Neuron (in vitro differentiated cells): ENCODE data around the gene ZG16B.

Experiments
- H2AFZ ChIP-seq: one replicate; pipeline ENCODE4 v1.6.1; 2013; ENCODE audit warnings: low read depth, mild to moderate bottlenecking, inconsistent platforms, low read length, moderate library complexity
- H3K27me3 ChIP-seq: one replicate; pipeline ENCODE4 v1.6.1; 2013; ENCODE audit warnings: low read length; ENCODE audit not compliant: insufficient read depth
- H3K36me3 ChIP-seq: one replicate; pipeline ENCODE4 v1.6.1; 2013; ENCODE audit warnings: low read length; ENCODE audit not compliant: insufficient read depth
- H3K4me1 ChIP-seq: one replicate; pipeline ENCODE4 v1.6.1; 2013; ENCODE audit warnings: low read length; ENCODE audit not compliant: insufficient read depth
- H3K4me3 ChIP-seq: 2 replicates; pipeline ENCODE4 v1.5.1; 2013; ENCODE audit warnings: mild to moderate bottlenecking, low read length, moderate library complexity
- H3K9me3 ChIP-seq: one replicate; pipeline ENCODE4 v1.6.1; 2013; ENCODE audit warnings: low read length

The ZG16B gene

GRCh38 chr16:2835638-2836493 lies 5.8 kb downstream of the ZG16B start:
- H3K27me3 ChIP-seq: peaks cover 10% of the 10 kb centered on the region
- peaks cover 4% of the 10 kb centered on the region for H3K4me1 ChIP-seq
- H3K4me3 ChIP-seq: no peak overlapping the region
- H2AFZ ChIP-seq: no peak overlapping the region
- no peaks in the 10 kb centered on the region for H3K9me3 ChIP-seq
- H3K36me3 ChIP-seq: no peaks in the 10 kb centered on the region

DNA sequence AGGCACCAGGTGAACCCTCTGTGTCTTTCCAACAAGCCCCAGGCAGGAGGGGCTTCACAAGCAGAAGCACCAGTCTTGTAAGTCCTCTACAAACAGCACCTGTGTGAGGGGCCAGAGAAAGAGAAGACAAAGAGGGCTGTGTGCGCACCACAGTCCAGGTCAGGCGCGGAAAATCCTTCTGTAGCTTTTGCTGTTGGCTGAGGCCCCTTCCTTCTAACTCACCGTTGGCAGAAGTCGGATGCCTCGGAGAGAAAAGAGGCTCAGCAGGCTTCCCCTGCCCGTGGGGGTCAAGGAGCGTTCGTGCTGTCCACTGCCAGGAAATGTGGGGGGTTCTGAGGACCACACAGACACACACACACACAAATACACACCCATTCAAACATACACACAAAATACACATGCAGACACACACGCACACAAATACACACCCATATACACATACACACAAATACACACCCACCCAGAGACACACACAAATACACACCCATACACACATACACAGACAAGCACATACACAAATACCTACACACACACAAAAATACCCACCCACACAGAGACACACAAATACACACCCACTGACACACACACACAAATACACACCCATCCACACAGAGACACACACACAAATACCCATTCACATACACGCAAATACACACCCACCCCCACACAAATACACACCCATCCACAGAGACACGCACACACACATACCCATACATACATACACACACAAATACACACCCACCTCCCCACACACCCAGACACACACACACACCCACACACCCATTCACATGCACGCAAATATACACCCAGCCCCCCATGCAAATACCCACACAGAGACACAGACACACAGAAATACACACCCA lies 6.8 kb downstream of the ZG16B start:
- no peaks in the 10 kb centered on the region for H3K36me3 ChIP-seq
- H3K4me3 ChIP-seq: no peak overlapping the region
- peaks cover 10% of the 10 kb centered on the region for H3K27me3 ChIP-seq
- H3K9me3 ChIP-seq: no peaks in the 10 kb centered on the region
- H2AFZ ChIP-seq: no peak overlapping the region
- peaks cover 4% of the 10 kb centered on the region for H3K4me1 ChIP-seq

- Histone ChIP-seq H3K36me3 (no peaks in the 10 kb centered on the region), H3K4me1 (peaks cover 4% of the 10 kb centered on the region), H3K9me3 (no peaks in the 10 kb centered on the region), H2AFZ (no peak overlapping the region), H3K27me3 (peaks cover 10% of the 10 kb centered on the region), H3K4me3 (no peak overlapping the region)
Measured at GRCh38 chr16:2838928-2839327, 8.8 kb downstream of the ZG16B start.

GRCh38 chr16:2839650-2840450 lies 9.7 kb downstream of the ZG16B start:
- Histone ChIP-seq H3K4me3 (no peak overlapping the region), H3K9me3 (no peaks in the 10 kb centered on the region), H3K36me3 (no peaks in the 10 kb centered on the region), H3K4me1 (peaks cover 4% of the 10 kb centered on the region), H2AFZ (no peak overlapping the region), H3K27me3 (peaks cover 10% of the 10 kb centered on the region)

GRCh38 chr16:2840914-2841313 lies 10.8 kb downstream of the ZG16B start:
- H3K4me1 ChIP-seq: peaks cover 4% of the 10 kb centered on the region
- H3K36me3 ChIP-seq: no peaks in the 10 kb centered on the region
- no peak overlapping the region for H3K4me3 ChIP-seq
- no peak overlapping the region for H2AFZ ChIP-seq
- H3K27me3 ChIP-seq: peaks cover 6% of the 10 kb centered on the region
- H3K9me3 ChIP-seq: no peaks in the 10 kb centered on the region

GRCh38 chr16:2841606-2842339 lies 11.7 kb downstream of the ZG16B start:
- H3K4me1 ChIP-seq: no peaks in the 10 kb centered on the region
- H3K36me3 ChIP-seq: no peaks in the 10 kb centered on the region
- H3K4me3 ChIP-seq: no peak overlapping the region
- H2AFZ ChIP-seq: no peak overlapping the region
- H3K27me3 ChIP-seq: peaks cover 3% of the 10 kb centered on the region
- H3K9me3 ChIP-seq: no peaks in the 10 kb centered on the region

DNA sequence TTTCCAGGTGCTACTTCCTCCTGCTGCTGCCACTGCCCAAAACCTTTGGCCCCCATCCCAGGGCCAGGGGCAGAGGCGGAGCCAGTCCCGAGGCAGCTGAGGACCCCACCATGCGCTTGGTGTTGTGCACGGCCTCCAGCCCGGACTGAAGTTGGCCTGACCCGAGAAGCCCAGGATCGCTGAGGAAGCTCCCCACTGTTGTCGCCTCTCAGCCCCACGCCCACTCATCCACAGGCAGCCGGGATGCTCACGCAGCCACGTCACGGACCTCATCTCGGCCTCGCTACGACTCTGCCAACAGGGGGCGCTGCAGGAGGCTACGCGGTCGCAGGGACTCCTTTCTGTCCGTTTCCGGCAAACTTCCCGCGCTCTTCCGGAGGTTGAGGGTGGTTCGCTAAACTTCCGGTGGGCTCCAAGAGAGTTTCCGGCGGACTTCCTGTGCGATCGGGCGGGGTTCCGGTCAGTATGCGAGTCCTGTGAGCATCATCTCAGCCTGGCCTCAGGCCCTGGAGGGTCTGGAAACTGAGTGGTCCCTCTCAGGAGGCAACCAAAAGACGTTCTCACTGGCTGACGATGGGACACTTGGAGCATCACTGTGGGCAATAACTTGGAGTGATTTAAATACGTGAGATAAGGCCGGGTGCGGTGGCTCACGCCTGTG lies 12.4 kb downstream of the ZG16B start:
- H3K36me3 ChIP-seq: no peaks in the 10 kb centered on the region
- H2AFZ ChIP-seq: no peak overlapping the region
- H3K4me1 ChIP-seq: no peaks in the 10 kb centered on the region
- H3K27me3 ChIP-seq: peaks cover 3% of the 10 kb centered on the region
- H3K9me3 ChIP-seq: no peaks in the 10 kb centered on the region
- no peak overlapping the region for H3K4me3 ChIP-seq

- Histone ChIP-seq H3K4me3 (no peak overlapping the region), H3K27me3 (peaks cover 3% of the 10 kb centered on the region), H3K9me3 (no peaks in the 10 kb centered on the region), H3K36me3 (no peaks in the 10 kb centered on the region), H3K4me1 (no peaks in the 10 kb centered on the region), H2AFZ (no peak overlapping the region)
Measured at GRCh38 chr16:2843526-2843925, 13.4 kb downstream of the ZG16B start.

DNA sequence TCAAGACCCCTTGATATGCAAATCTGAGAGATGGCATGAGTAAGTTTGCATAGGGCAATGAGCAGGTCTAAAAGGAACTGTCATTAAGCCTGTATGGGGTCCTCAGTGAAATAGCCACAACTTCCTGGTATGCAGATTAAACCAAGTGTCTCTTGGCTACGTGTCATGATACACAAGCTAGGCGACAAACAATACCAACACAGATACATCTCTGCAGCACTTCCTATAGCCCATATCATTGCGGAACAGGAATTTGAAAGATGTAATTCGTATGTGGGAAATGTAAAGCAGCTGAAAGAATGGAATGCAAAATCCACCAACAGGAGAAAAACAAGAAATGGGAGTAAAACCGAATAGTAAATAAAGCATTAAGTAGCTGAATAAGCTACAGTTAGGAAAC lies 15.0 kb downstream of the ZG16B start:
- H3K36me3 ChIP-seq: no peaks in the 10 kb centered on the region
- H3K4me1 ChIP-seq: no peaks in the 10 kb centered on the region
- no peak overlapping the region for H2AFZ ChIP-seq
- peaks cover 3% of the 10 kb centered on the region for H3K27me3 ChIP-seq
- H3K4me3 ChIP-seq: no peak overlapping the region
- H3K9me3 ChIP-seq: no peaks in the 10 kb centered on the region

DNA sequence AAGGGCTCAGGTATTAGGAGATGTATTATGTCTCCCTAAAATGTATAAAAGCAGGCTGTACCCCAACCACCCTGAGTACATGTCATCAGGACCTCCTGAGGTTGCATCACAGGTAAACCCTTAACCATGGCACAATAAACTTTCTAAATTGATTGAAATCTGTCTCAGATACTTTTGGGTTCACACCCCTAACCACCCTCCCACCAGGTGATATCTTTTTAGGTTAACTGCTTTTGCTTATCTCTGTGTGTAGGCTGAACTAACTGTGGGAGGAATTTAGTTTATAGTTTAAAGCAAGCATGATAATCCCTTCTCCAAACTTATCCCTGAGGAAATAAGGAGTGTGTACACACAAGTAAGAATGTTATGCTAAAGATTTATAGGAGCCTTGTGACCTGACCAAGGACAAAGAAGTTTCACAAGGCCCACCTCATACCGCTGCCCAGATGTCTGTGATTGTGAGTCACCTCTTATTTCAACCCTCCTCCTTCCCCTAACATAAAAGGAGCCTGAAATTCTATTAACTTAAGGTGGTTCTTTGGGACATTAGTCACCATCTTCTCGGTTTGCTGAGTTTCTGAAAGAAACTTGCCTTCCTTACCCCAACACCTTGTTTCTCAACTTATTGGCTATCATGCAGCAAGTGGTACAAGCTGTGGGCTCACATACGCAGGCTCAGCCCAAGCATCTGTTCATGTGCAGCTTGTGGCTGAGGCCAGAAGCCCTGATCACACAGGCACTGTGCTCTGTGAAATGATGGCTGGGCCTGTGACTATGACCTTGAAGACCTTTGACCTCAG lies 16.6 kb downstream of the ZG16B start:
- Histone ChIP-seq H3K4me3 (no peak overlapping the region), H2AFZ (no peak overlapping the region), H3K36me3 (no peaks in the 10 kb centered on the region)

GRCh38 chr16:2848933-2849725 lies 19.0 kb downstream of the ZG16B start:
- Histone ChIP-seq H3K9me3 (no peaks in the 10 kb centered on the region), H3K4me1 (no peaks in the 10 kb centered on the region), H2AFZ (no peak overlapping the region), H3K27me3 (peaks cover 3% of the 10 kb centered on the region), H3K4me3 (no peak overlapping the region), H3K36me3 (no peaks in the 10 kb centered on the region)

More for the DNA sequence above, 16.6 kb downstream of the ZG16B start:
- Histone ChIP-seq H3K4me1 (no peaks in the 10 kb centered on the region), H3K9me3 (no peaks in the 10 kb centered on the region), H3K27me3 (peaks cover 3% of the 10 kb centered on the region)
